CD4-positive, alpha-beta T cell treated with Interleukin-6 for 4 hours (primary cell): ENCODE data around the gene SZT2.
"Not testable (repeated sequence)": the region's sequence is repeated elsewhere in the genome, so short reads cannot be mapped to it uniquely, and the experiment has no call there.

Experiments used
- DNase-seq: peaks from one replicate; pipeline ENCODE4 v3.0.0-alpha.2; 2020; ENCODE audit warnings: mixed read lengths

Gene SZT2

DNA sequence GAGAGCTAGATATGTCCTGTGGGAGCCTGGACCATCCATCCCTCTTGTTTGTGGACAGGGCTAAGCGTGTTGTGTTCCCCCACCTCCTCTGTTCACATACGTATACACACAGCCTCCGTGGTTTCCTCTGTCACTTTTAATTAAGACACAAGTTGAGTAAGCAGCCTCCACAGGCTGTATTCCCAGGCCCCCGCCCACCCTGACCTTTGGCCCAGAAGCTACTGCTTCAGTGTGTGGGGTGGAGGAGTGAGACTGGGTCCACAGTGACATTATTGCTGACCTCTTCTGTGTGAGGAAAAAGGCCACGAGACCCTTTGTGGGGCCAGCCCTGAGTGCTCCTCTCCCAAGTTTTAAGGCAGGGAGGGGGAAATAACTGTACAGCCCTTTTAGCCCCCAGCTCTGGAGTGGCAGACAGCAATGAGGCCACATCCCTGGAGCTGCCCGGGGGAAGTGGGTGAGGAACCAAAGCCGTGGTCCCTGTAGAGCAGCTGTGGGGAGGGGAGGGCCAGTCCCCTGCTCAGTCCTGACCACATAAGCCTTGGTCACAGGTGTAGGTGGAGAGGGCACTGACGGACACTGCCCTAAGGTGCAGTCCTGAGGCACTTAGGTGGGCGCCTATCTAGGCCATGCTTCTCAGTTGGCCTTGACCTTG lies 26.3 kb upstream of the SZT2 start:
- no peak for DNase-seq

DNA sequence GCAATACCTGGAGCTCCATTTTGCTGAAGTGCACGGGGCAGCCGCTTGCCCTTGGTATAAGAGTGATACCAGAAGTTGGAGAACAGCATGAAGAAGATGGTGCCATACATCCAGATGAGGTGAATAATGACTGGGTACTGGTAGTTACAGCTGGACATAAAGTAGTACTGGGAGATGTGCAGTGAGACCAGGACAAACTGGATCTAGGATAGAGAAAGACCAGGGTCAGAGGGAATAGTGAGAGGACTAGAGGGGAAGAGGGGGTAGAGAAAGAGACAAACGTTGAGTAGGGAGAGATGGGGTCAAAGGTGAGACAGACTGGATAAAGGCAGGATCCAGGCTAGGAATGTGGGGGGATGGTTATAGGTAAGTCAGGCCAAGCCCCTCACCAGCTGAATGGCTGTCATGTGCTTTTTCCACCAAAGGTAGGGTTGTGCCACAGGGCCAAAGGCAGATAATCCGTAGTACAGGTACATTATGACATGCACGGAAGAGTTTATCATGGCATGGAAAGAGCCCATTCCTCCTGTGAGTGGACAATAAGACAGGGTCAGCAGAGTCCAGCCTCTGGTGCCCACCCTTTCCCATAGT lies 25.7 kb upstream of the SZT2 start:
- DNase-seq = no peak

DNA sequence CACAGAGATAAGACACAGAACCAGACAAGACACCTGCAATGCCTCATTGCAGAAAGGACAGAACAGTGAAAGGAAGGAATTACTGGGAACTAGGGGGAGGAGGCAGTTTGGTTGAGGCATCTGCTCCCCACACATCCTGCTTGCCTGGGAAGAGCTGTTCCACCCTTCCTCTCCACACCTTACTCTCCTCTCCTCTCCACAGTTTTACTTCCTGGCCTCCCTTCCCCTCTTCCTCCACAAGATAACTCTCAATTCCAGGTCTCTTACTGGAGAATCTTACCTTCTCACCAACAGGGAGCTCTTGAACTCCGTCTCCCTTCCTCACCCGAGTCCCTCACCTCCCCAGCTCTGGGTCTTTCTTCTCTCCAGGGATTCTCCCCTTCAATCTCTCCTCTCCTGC lies 24.0 kb upstream of the SZT2 start:
- no peak for DNase-seq

DNA sequence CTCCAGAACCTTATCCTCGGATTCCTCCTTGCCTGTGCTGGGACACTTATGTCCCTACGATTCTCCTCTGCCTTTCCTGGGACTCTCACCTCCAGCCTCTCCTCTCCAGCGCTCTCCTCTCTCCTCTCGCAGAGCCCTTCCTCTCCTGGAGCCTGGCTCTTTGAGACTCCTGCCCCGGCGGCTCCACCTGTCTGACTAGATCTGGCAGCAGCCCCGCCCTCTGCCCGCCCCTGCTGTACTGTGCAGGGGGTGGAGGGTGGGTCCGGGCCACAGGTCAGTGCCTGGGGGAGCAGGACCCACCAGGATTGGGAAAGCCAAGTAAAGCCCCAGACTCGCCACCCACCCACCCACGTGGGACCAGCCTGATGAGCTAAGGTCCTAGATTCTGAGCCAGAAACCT lies 23.5 kb upstream of the SZT2 start:
- DNase-seq = peak; percentile 7

DNA sequence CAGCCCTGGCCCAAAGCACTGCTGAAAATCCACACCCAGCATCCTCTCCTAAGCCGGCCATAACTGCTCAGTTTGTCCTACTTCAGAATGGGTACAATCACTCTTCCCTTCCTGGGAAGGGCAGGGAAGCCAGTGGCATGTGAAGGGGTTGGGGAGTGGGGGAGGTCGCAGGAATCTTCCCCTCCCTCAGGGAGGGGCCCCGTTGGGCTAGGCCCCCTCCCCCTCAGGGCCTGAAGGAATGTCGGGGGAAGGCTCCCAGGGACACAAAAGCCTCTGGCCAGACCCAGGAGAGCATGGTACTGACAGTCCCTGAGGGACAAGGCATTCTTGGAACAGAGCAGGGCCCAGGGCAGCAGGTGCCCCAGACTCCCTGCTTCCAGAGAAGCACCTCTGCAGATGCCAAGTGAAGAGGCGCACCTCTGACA lies 23.1 kb upstream of the SZT2 start:
- no peak for DNase-seq

DNA sequence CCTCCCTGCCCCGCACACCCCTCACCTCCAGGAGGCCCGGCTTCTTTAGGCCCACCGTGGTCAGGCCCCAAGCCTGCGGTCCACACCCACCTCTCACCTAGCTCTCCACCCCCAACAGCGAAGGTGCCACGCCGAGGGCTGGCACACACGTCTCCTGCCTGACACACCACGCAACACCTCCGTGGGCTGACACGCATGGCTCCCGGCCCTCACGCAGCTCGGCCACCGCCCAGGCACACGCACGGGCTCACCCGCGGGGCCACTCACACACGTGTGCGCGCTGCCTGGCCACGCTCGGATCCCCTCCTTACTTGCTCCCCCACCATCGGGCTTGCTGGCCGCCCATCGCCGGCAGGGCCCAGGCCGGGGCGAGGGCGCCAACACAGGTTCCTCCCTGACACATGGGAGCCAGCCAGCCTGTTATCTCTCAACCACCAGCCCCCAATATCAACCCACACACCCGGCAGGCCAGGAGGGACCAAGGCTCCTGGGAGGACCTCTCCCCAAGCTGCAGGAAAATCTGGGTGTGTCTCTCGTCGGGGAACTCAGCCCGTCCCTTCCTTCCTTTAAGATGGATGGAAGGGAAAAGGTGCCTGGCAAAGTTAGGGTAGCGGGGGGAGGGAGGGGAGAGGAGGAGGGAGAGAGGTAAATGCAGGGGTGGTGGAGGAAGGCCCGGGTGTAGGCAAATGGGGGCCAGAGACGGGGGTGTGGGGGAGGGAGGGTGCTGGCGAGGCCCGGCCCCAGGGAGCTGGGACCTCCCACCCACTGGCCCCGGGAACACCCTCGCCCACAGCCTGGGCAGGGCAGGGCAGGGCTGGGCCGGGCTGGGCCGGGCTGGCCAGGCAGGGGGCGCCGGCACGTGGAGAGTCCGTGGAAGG lies 22.4 kb upstream of the SZT2 start:
- peak; percentile 36 for DNase-seq

DNA sequence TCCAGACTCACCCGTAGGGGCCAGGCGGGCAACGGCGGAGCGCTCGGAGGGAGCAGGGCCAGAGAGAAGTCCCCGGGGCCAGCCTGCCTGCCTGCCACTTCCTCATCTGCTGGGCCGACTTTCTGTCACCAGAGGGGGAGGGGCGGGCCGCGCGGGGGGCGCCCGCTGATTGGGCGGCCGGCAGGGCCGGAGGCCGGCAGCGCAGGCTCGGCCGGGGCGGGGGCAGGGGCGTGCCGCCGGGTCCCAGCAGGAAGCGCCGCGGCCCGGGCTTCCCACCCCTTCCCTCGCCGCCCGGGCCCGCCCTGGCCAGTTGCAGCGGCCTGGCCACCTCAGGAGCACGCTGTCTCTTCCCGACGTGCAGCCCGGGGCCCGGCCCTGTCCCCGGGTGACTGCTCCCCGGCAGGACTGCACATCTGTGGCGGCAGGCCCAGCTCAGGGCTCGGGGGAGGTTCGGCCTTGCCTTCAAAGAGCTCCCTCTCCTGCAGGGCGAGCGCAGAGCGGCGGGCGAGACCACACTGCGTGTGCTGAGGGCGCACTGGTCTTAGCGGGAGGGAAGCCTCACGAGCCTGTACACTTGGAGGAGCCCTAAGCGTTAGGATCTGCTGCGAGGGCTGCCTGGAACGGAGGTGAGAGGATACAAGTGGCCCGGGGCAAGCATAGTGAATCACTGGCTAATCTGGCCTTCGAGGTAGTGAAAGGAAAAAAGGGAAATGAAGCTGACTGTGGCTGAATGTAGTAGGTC lies 21.6 kb upstream of the SZT2 start, which contains the start of gene ELOVL1:
ELOVL1 (minus strand) TSS at position 108 of the 742 bp plus-strand sequence. CDS start 2,402 bp downstream, outside the sequence.
- peak; percentile 93 for DNase-seq

DNA sequence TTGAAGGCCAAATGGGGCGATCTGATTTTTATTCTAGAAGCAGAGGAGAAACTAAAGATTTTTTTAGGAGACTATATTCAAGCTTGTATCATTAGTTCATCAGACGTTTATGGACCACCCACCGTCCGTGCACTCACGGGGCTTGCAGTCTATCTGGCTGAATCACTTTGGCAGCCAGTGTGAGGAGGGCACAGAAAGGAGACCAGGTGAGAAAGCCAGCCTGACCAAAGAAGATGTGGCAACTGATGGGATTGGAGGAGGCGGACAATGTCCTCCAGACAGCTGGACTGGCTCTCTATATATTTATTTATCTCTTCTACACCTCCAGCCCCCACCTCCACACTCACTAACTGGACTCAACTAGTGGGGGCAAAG lies 21.1 kb upstream of the SZT2 start:
- peak; percentile 6 for DNase-seq

DNA sequence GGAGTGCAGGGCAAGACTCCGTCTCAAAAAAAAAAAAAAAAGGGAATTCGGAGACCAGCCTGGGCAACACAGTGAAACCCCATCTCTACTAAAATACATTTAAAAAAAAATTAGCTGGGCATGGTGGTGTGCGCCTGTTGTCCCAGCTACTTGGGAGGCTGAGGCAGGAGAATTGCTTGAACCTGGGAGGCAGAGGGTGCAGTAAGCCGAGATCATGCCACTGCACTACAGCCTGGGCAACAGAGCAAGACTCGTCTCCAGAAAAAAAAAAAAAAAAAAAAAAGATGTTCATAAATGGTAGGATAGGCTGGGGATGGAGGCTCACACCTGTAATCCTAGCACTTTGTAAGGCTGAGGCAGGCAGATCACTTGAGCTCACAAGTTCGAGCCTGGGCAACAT lies 19.9 kb upstream of the SZT2 start:
- DNase-seq = not testable (repeated sequence)

DNA sequence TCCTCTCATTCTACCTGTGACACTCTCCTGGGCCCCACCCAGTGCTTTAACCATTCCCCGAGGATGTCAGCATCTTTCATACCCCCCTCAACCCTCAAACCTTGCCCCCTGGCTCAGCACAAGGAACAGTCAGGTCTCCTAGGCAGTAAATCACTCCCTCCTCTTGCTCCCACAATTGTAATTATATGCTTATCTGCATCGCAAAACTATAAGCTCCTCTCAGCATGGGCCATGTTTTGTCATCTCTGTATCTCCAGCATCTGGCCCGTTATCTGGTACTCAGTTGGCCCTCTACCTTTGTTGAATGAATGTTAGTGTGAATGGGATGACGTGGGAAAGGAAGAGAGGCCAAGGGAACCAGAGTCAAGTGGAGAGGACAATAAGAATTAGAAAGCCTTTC lies 19.1 kb upstream of the SZT2 start:
- no peak for DNase-seq

DNA sequence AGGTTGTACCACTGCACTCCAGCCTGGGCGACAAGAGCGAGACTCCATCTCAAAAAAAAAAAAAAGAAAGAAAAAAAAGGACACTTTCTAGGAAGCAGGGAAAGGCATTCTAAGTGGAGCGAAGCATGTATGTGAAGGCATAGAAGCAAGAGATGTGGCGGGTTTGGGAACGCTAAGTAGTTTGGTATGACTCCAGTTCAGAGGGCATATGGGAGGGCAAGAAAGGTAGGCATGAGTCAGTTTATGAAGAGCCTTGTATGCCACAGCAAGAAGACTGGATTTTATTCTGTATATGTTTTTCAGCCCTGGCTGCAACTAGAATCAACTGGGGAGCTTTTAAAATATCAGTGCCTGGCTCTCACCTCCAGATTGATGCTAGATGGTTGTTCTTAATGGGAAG lies 17.5 kb upstream of the SZT2 start:
- no peak for DNase-seq

DNA sequence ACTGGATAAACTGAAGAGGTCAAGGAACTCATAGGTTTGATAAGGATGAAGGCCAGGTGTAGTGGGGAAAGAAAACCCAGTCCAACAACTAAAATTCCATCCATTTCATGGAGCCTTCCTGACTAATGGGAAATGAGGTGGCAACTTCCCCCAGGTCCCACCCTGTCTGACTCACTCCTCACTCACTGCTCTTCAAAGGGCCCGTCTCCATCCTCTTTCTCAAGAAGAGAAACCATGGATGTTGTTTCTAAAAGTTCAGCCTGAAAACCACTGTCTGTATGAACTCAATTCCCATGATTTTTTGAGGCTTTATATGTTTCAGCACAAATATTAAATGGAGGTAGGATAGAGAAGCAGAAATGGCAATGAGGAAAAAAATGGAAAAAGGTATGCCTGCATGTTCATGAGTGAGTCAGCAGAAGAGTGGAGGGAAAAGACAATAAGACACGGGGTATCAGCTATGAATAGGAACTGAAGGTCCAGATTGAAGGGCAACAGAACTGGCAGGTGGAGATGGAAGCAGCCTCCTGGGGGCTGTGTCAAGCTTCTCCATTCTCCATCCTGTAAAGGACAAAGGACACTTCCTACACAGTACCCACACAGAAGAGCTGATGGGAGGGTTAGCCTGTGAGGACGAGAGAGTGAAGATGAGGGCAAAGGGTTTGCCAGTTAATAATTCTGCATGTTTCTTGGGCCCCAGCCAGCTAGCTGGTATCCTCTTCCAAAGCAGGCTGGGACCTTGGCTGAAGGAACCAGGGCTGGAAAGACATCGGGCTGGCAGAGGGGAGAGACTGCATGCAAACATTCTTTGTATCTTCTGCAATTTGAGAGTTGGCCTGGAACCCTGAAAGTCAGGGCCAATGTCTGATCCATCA lies 16.4 kb upstream of the SZT2 start:
- no peak for DNase-seq

DNA sequence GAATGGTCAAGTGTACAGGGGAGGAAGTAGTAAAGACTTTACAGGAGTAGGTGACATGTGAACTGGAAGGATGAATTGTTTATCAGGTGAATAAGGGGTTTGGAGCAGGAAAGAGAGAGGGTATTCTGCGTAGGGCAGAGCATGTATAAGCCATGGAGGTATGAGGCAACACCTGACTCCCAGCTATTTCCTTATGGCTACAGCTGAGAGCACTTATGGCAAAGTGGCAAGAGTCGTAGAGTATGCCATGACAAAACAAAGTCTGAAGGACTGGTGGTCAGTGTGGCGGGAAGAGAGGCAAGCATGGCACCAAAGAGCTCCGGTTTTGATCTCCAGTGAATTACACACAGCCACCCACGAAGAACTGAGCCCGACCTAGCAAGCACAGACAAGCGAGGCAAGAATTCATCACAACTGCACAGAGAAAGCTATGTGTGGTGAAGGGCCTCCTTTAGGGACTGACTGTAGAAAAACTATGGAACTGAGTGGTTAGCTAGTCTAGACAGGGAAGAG lies 12.9 kb upstream of the SZT2 start:
- DNase-seq = no peak

DNA sequence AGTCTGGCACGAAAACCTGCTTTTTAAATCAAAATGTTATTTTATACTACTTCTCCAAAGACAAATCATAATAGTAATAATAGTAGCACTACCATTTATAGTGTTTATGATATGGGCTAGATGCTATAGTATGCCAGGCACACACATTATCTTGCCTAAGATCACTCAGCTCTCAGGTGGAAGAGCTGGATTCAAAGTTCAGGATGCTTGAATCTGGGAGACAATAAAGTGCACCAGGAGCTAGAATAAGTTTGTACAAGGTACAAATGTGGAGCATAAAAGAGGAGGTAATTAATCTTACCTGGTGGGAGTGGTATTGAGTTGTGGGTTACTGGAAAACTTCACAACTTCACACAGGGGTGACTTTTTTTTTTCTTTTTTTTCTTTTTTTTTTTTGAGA lies 11.9 kb upstream of the SZT2 start:
- DNase-seq = no peak

DNA sequence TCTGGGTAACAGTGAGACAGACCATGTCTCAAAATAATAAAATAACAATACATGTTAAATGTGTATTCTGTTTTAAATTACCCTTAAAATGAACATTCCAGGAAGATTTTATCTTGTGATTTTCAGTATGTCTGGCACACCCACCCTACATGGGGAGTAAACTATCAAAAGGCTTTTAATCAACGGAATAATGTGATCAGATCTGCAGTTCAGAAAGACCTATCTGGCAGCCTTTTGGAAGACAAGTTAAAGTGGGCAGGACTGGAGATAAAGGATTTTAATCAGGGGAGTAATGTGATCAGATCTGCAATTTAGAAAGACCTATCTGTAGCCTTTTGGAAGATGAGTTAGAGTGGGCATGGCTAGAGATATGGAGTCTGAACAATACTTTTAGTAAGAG lies 10.2 kb upstream of the SZT2 start:
- DNase-seq = no peak

DNA sequence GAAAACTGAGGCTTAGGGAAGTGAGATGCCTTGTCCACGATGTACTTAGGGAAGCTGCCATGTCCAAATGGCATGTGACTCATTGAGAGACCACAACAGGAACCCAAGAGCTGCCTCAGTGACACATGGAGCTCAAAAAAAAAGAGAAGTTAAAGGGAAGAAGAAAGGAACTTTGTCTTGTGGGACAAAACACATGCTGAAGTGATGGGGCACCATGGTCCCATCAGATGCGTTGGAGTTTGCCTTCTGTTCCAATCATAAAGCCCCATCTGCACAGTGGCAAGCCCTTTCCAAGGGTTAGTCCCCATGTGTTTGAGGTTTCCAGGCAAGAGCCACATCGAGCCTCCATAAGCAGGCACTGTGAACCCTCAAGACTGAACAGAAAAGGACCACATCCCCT lies 8.1 kb upstream of the SZT2 start:
- DNase-seq = no peak

DNA sequence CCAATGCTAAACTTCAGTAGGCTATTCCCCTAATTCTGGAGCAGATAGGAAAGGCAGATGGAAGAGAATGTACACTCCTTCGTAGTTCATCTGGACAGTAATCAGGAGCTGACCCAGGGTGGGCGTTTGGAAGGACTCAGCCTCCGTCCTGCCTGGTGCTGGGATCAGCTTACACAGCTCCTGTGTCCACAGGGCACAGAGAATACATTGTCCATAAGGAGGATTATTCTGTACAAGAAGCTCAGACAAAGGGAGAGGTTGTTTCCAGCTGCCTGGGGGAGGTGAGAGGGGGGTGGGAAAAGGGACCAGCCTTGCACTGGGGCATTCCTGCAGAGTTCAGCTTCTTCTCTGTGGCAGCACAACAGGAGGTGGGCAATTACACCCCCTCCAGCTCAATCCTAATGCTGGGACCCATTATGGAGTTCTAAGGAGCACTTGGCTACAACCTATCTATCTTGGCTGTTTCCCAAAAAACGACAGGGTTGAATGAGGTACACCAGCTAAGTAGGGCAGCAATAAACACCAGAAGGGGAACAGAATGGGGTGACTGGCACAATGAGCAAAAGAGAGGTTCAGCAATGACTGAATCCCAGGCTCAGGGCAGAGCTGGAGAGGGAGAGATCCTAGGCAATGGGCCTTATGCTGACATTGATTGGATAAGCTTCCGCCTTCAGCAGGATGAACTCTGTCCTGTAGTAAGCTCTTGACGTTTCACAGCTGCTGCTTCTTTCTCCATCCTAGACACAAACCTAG lies 7.5 kb upstream of the SZT2 start:
- DNase-seq = no peak

DNA sequence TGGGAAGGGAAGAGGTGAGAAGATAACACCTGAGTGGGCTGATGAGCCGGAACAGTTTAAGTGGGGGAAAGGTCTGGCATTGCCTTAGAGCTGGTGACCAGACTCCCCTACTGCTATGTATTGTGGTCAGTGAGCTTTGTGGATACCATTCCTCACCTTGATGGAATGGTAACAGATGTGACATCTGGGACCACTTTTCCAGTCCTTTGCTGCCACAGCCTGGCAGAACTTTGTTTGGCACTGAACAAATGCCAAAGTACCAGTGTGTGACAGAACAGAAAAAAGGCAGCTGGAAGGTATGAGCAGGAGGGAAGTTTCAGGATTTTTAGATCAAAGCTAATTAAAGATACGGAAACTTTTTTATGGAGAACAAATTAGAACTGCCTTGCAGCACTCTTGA lies 6.2 kb upstream of the SZT2 start:
- peak; percentile 9 for DNase-seq

DNA sequence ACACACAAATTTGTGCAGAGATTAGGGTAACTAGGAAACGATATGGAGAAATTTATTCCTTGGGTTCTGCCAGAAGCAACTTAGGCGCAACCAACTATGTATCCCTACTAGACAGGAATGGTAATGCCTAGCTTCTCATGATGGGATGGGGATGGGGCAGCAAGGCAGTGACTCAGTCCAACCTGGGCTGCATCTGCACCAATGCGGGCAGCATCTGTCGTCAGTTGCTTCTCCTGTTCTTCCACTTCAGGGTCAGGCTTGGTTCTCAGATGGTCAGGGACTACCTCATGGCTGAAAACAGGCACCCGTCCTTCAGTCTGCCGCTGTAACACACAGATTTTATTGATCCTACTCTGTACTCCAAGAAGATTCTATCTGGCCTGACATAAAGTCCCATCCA lies 3.0 kb upstream of the SZT2 start:
- DNase-seq = no peak

DNA sequence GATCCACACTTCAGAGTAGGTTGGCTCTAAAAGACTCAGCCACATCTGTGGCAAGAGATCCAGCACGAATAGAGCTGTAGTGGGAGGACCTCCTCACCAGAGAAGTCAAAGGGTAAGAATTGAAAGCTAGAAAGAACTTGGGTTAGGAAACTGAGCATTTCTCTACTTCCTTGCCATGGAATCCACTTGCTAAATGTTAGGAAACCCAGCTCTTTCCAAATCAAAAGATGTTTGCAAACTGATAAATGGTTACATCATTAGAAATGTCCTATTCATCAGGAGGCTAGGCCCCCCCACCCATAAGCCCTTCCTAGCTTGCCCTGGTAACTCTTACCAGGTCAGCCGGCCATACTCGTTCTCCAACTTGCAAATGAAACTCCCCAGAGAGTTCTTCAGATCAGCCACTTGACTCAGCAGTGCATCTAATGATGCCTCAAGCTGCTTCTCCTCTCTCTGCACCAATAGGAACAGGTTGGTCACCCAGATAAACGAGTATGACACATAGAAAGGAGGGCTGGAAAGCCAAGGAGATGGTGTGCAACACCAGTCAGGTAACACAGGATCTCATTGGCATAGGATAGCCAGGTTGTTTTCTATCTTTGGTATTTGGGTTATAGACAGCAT lies 1.6 kb upstream of the SZT2 start:
- no peak for DNase-seq

DNA sequence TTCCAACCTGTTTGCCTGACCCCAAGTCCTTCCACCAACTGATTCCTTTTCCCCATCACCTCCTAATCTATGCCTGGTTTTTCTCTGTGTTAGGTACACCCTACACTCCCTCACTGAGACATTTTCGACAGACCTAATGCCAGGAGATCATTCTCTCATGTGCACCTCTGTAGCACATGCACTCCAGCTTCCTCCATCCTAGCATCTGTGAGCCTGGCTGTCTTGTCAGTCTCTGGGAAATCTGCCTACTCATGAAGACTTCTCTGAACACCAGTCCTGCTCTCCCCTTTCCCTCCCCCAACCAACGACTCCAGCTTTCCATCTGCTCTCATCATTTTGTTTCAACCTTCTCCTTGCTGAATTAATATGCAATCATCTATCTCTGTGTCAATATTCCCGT lies 1.1 kb upstream of the SZT2 start:
- no peak for DNase-seq
